Measurements from ENCODE around the gene MLX. TPM values are rescaled to one million over a fixed set of nuclear protein-coding genes. Genes with fewer than 3 reads are reported as not detected.

MLX gene
- total and polyA plus RNA-seq, 10 of the 15 experiments (the other 5 are each of a cell fraction or from before 2014, with no cell fraction given), result 34.4 to 65.0 (median 44.4) TPM

GRCh38 chr17:42581744-42582270 lies 14.9 kb downstream of the MLX start:
- no TSS peak for BruUV-seq (replicated peaks)
- Histone ChIP-seq H3K36me3 (ENCODE audit: control insufficient read depth in 2 of 2, insufficient read depth in 2 of 2, low read length in 1 of 2) (peaks cover 30 to 41% of the 10 kb centered on the region in 2 experiments), H3K9ac (ENCODE audit: control insufficient read depth, insufficient read depth, low read length) (no peak overlapping the region), H3K27ac (ENCODE audit: control insufficient read depth, insufficient read depth) (no peak overlapping the region), H3K4me2 (ENCODE audit: control insufficient read depth, insufficient read depth) (no peak overlapping the region), H3K4me3 (no peak overlapping the region), H3K4me1 (ENCODE audit: control insufficient read depth, insufficient read depth, low read length) (peaks cover 35% of the 10 kb centered on the region), H4K20me1 (ENCODE audit: control insufficient read depth, insufficient read depth) (no peaks in the 10 kb centered on the region), H3K27me3 (replicated peaks in 1 of 2; ENCODE audit: control insufficient read depth in 2 of 2, insufficient read depth in 2 of 2, low read length in 1 of 2) (no peaks in the 10 kb centered on the region), H2AFZ (ENCODE audit: control insufficient read depth, low read depth, low read length) (no peak overlapping the region), H3K9me3 (replicated peaks; ENCODE audit: control insufficient read depth, insufficient read depth, low read length) (no peaks in the 10 kb centered on the region), H3K79me2 (ENCODE audit: control insufficient read depth, insufficient read depth, low read length) (peaks cover 19% of the 10 kb centered on the region)
- POLR2A ChIA-PET, result interaction anchor here (6.5 kb wide), 1 partner anchor 97 kb away, joined by 120 read pairs; the partner anchor contains the start of gene PLEKHH3
- SMC1A ChIA-PET (ENCODE audit: uncharacterized antibody, unreplicated experiment), result interaction anchor here (7.1 kb wide), 1 partner anchor 25 kb away, joined by 69 read pairs; the partner anchor contains the start of genes RETREG3 and TUBG1
- WGBS (ENCODE audit: insufficient coverage, insufficient replicate concordance, low lambda C conversion rate, missing lambda C conversion rate), result 97% methylated on average over 10 of the region's 10 CpGs
- intact Hi-C loops (cut with micrococcal nuclease; ENCODE audit: unreplicated experiment), result no loop called here
- no peak for DNase-seq (ENCODE audit: low read depth, low spot score)
- no peak for ATAC-seq
- CTCF ChIA-PET, result interaction anchor here (0.7 to 9.8 kb wide), 5 partner anchors 37 to 182 kb away, joined by 3 to 239 read pairs (median 3); partner anchors contain the start of genes CCR10 and PLEKHH3
- no peak for FAIRE-seq
- in situ Hi-C loops (cut with MboI), result no loop called here
- TF ChIP-seq RB1 (IDR thresholded peaks at IDR 0.05; ENCODE audit: borderline replicate concordance), result no peak
- no peak for TF ChIP-seq ZZZ3 (IDR thresholded peaks at IDR 0.05; ENCODE audit: control insufficient read depth, insufficient read length, low read depth)
- no peak for TF ChIP-seq NFIC (IDR thresholded peaks at IDR 0.05; ENCODE audit: low read depth, low read length)
- RAD21 ChIA-PET (ENCODE audit: unreplicated experiment), result interaction anchor here (0.8 to 4.6 kb wide), 3 partner anchors 36 to 179 kb away, joined by 3 to 55 read pairs (median 3); no protein-coding TSS in a partner anchor

- TF ChIP-seq ETV6 (conservative IDR thresholded peaks at IDR 0.05 in 1 of 2, IDR thresholded peaks at IDR 0.05 in 1 of 2; ENCODE audit: borderline replicate concordance in 1 of 2, low read depth in 1 of 2), result no peak
- TF ChIP-seq MXI1 (IDR thresholded peaks at IDR 0.05; ENCODE audit: low read depth, low read length), result no peak
- TF ChIP-seq MYB (IDR thresholded peaks at IDR 0.05; ENCODE audit: borderline replicate concordance, low read depth, low read length), result no peak
- intact Hi-C loops (cut with micrococcal nuclease; ENCODE audit: unreplicated experiment) (no loop called here), in situ Hi-C loops (cut with MboI) (no loop called here)
- H3K9ac ChIP-seq (ENCODE audit: control insufficient read depth, insufficient read depth, low read length), result no peak overlapping the region
- no peaks in the 10 kb centered on the region for H3K9me3 ChIP-seq (replicated peaks; ENCODE audit: control insufficient read depth, insufficient read depth, low read length)
- no peak overlapping the region for H3K4me3 ChIP-seq
- no peaks in the 10 kb centered on the region for H4K20me1 ChIP-seq (ENCODE audit: control insufficient read depth, insufficient read depth)
- no peak overlapping the region for H2AFZ ChIP-seq (ENCODE audit: control insufficient read depth, low read depth, low read length)
- H3K79me2 ChIP-seq (ENCODE audit: control insufficient read depth, insufficient read depth, low read length), result peaks cover 3% of the 10 kb centered on the region
- no peak overlapping the region for H3K27ac ChIP-seq (ENCODE audit: control insufficient read depth, insufficient read depth)
- no peak for ATAC-seq
- H3K4me2 ChIP-seq (ENCODE audit: control insufficient read depth, insufficient read depth), result no peak overlapping the region
- ChIA-PET SMC1A (ENCODE audit: uncharacterized antibody, unreplicated experiment) (interaction anchor here (0.7 to 7.1 kb wide), 3 partner anchors 21 to 178 kb away, joined by 3 to 69 read pairs (median 4); partner anchors contain the start of genes CCR10, RETREG3 and TUBG1), RAD21 (ENCODE audit: unreplicated experiment) (interaction anchor here (0.6 to 3.6 kb wide), 2 partner anchors 20 to 125 kb away, joined by 4 to 18 read pairs; no protein-coding TSS in a partner anchor), POLR2A (interaction anchor here (0.6 to 1.5 kb wide), 4 partner anchors 10 to 133 kb away, joined by 3 to 9 read pairs (median 6); no protein-coding TSS in a partner anchor), CTCF (interaction anchor here (9.8 kb wide), 1 partner anchor 92 kb away, joined by 239 read pairs; the partner anchor contains the start of genes CCR10 and PLEKHH3)
- H3K27me3 ChIP-seq (replicated peaks in 1 of 2; ENCODE audit: control insufficient read depth in 2 of 2, insufficient read depth in 2 of 2, low read length in 1 of 2), result no peaks in the 10 kb centered on the region
- peaks cover 40% of the 10 kb centered on the region for H3K4me1 ChIP-seq (ENCODE audit: control insufficient read depth, insufficient read depth, low read length)
- no peak for DNase-seq (ENCODE audit: low read depth, low spot score)
- H3K36me3 ChIP-seq (ENCODE audit: control insufficient read depth in 2 of 2, insufficient read depth in 2 of 2, low read length in 1 of 2), result peaks cover 30 to 55% of the 10 kb centered on the region in 2 experiments
- BruUV-seq (replicated peaks), result no TSS peak
- WGBS (ENCODE audit: insufficient coverage, insufficient replicate concordance, low lambda C conversion rate, missing lambda C conversion rate), result 98% methylated on average over 9 of the region's 9 CpGs
- FAIRE-seq, result no peak
Observed at GRCh38 chr17:42584880-42585279, 18.0 kb downstream of the MLX start.
